Mammary epithelial cell (primary cell): Measurements from ENCODE around the gene ZSCAN29.

ENCODE experiments used
- EZH2 ChIP-seq: IDR thresholded peaks from 2 replicates; pipeline ENCODE4 v1.6.1; 2012; ENCODE audit warnings: low read length, inconsistent platforms, borderline replicate concordance
- TF ChIP-seq, protein P1 (sequence below), 2 donors: IDR thresholded peaks in 1 of 2; conservative IDR thresholded peaks in 1 of 2; 2 replicates each; pipeline ENCODE4 v1.5.1; 2011 to 2012; ENCODE audit warnings: inconsistent platforms in 2 of 2, low read length in 2 of 2, mild to moderate bottlenecking in 2 of 2, control low read depth in 1 of 2, low read depth in 1 of 2; ENCODE audit not compliant: insufficient read depth in 1 of 2; ENCODE audit errors: extremely low read depth in 1 of 2

DNA sequence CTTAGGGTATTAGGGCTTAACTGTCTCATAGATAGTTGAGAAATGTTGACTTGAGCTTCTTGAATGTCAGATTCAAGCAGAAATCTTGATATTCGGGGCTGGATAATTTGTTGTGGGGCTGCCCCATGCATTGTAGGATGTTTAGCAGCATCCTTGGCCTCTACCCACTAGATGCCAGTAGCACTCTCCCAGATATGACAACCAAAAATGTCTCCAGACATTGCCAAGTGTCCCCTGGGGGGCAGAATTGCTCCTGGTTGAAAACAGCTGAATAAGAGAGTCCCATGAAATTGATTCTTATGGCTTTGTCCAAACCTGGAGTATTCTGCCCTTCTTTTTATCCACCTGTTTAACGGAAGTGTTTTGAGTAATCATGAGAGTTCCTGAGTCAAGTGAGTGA lies 24.5 kb downstream of the ZSCAN29 start:
- TF ChIP-seq, protein P1, sequence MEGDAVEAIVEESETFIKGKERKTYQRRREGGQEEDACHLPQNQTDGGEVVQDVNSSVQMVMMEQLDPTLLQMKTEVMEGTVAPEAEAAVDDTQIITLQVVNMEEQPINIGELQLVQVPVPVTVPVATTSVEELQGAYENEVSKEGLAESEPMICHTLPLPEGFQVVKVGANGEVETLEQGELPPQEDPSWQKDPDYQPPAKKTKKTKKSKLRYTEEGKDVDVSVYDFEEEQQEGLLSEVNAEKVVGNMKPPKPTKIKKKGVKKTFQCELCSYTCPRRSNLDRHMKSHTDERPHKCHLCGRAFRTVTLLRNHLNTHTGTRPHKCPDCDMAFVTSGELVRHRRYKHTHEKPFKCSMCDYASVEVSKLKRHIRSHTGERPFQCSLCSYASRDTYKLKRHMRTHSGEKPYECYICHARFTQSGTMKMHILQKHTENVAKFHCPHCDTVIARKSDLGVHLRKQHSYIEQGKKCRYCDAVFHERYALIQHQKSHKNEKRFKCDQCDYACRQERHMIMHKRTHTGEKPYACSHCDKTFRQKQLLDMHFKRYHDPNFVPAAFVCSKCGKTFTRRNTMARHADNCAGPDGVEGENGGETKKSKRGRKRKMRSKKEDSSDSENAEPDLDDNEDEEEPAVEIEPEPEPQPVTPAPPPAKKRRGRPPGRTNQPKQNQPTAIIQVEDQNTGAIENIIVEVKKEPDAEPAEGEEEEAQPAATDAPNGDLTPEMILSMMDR (conservative IDR thresholded peaks at IDR 0.05 in 1 of 2, IDR thresholded peaks at IDR 0.05 in 1 of 2; ENCODE audit: extremely low read depth in 1 of 2, insufficient read depth in 1 of 2, low read depth in 1 of 2, low read length in 2 of 2): no peak
- no peak for TF ChIP-seq EZH2
